ENCODE measurements around the gene FRAT1. TPM values are rescaled to one million over a fixed set of nuclear protein-coding genes. Genes with fewer than 3 reads are reported as not detected.

Gene FRAT1
- total and polyA plus RNA-seq, 2 of the 13 experiments (the other 11 are each of a cell fraction or from before 2014, with no cell fraction given), result 1.7 to 2.3 TPM

DNA sequence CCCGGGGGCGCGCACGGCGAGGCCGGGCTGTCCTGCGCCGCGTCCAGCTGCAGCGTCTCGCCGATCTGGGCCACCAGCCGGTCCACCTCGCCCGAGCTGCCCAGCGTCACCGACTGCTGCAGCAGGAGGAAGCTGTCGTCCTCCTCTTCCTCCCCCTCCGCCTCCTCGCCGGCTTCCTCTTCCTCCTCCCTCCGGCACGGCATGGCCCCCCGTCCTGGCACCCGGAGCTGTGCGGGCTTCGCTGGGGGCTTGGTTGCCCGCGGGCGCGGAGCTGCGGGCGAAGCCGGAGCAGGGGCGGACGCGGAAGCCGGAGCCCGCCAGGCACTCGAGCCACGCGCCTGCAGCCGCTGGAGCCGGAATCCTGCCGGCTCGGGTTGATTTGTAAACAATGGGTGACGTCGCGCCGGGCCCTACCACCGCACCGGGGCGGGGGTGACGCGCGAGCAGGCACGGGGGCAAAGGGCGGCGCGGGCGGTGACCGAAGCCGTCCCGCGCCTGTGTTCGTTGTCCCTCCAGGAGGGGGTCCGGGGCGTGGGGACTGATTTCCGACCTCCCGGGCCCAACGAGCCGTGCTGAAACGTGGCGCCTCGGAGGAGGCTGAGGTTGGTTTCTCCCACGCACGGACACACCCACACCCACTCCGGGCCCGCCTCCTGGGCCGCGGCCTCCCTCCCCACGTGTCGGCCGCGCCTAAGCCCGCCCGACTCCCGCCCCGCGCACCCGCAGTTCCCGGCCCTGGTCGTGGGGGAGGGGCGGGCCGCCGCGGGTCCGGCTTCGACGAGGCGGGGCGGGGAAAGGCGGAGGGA lies 15.5 kb downstream of the FRAT1 start, which contains the start of gene FRAT2 (continued):
- TF ChIP-seq, protein P1, sequence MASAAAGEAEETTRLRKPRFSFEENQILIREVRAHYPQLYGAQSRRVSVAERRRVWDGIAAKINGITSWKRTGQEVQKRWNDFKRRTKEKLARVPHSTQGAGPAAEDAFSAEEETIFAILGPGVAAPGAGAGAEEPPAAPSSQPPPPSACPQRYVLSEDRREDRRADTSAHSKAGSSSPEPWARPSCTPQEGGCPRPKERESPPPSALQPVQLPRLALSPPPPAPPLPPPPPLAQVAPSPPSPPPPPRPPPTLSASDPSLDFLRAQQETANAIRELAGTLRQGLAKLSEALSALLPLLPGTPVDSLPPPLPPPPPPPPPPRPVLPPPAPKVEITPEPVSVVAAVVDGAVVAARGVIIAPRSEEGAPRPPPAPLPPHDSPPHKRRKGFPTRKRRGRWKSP (CRISPR knock-in tag; IDR thresholded peaks at IDR 0.05), result no peak; the same call in none of the 2 replicates
- TF ChIP-seq ZNF143 (CRISPR knock-in tag; IDR thresholded peaks at IDR 0.05), result no peak
- TF ChIP-seq ZNF619 (CRISPR knock-in tag; IDR thresholded peaks at IDR 0.05), result 0 out of 2 replicates have a peak, but pooled peaks have one; percentile 36
- TF ChIP-seq ZMYM2 (CRISPR knock-in tag; IDR thresholded peaks at IDR 0.05), result no peak
- TF ChIP-seq, protein P2, sequence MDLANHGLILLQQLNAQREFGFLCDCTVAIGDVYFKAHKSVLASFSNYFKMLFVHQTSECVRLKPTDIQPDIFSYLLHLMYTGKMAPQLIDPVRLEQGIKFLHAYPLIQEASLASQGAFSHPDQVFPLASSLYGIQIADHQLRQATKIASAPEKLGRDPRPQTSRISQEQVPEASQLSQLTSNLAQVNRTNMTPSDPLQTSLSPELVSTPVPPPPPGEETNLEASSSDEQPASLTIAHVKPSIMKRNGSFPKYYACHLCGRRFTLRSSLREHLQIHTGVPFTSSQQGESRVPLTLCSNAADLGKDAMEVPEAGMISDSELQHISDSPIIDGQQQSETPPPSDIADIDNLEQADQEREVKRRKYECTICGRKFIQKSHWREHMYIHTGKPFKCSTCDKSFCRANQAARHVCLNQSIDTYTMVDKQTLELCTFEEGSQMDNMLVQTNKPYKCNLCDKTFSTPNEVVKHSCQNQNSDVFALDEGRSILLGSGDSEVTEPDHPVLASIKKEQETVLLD (CRISPR knock-in tag; IDR thresholded peaks at IDR 0.05; ENCODE audit: low read depth), result peak; percentile 58
- TF ChIP-seq ZNF878 (CRISPR knock-in tag; IDR thresholded peaks at IDR 0.05), result no peak
- TF ChIP-seq YY1 (IDR thresholded peaks at IDR 0.05; ENCODE audit: insufficient read depth, insufficient replicate concordance, low read depth, low read length), result no peak
- peak; percentile 72 for TF ChIP-seq ATF7-NPFF (CRISPR knock-in tag; IDR thresholded peaks at IDR 0.05; ENCODE audit: low read depth)
- TF ChIP-seq ZFP41 (CRISPR knock-in tag; IDR thresholded peaks at IDR 0.05; ENCODE audit: borderline replicate concordance), result no peak
- no peak for TF ChIP-seq MZF1 (CRISPR knock-in tag; IDR thresholded peaks at IDR 0.05; ENCODE audit: borderline replicate concordance)
- no peak for TF ChIP-seq ZNF460 (CRISPR knock-in tag; IDR thresholded peaks at IDR 0.05; ENCODE audit: borderline replicate concordance)
- TF ChIP-seq, protein P3, sequence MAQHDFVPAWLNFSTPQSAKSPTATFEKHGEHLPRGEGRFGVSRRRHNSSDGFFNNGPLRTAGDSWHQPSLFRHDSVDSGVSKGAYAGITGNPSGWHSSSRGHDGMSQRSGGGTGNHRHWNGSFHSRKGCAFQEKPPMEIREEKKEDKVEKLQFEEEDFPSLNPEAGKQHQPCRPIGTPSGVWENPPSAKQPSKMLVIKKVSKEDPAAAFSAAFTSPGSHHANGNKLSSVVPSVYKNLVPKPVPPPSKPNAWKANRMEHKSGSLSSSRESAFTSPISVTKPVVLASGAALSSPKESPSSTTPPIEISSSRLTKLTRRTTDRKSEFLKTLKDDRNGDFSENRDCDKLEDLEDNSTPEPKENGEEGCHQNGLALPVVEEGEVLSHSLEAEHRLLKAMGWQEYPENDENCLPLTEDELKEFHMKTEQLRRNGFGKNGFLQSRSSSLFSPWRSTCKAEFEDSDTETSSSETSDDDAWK (CRISPR knock-in tag; IDR thresholded peaks at IDR 0.05), result no peak
- TF ChIP-seq ZBTB1 (CRISPR knock-in tag; IDR thresholded peaks at IDR 0.05; ENCODE audit: borderline replicate concordance), result no peak
- TF ChIP-seq ZNF670 (CRISPR knock-in tag; IDR thresholded peaks at IDR 0.05; ENCODE audit: borderline replicate concordance), result no peak
- no peak for TF ChIP-seq HHEX (CRISPR knock-in tag; IDR thresholded peaks at IDR 0.05)
- no peak for TF ChIP-seq GPN1 (CRISPR knock-in tag; IDR thresholded peaks at IDR 0.05; ENCODE audit: borderline replicate concordance)
- peak; percentile 61; the same call in 1 of the 2 replicates for TF ChIP-seq DMAP1 (CRISPR knock-in tag; IDR thresholded peaks at IDR 0.05)
- no peak for TF ChIP-seq NAIF1 (CRISPR knock-in tag; IDR thresholded peaks at IDR 0.05; ENCODE audit: borderline replicate concordance)
- TF ChIP-seq, protein P4, sequence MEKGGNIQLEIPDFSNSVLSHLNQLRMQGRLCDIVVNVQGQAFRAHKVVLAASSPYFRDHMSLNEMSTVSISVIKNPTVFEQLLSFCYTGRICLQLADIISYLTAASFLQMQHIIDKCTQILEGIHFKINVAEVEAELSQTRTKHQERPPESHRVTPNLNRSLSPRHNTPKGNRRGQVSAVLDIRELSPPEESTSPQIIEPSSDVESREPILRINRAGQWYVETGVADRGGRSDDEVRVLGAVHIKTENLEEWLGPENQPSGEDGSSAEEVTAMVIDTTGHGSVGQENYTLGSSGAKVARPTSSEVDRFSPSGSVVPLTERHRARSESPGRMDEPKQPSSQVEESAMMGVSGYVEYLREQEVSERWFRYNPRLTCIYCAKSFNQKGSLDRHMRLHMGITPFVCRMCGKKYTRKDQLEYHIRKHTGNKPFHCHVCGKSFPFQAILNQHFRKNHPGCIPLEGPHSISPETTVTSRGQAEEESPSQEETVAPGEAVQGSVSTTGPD (CRISPR knock-in tag; IDR thresholded peaks at IDR 0.05), result no peak
- peak; percentile 70; the same call in 1 of the 2 replicates for TF ChIP-seq REL (CRISPR knock-in tag; conservative IDR thresholded peaks at IDR 0.05)
- TF ChIP-seq, protein P5, sequence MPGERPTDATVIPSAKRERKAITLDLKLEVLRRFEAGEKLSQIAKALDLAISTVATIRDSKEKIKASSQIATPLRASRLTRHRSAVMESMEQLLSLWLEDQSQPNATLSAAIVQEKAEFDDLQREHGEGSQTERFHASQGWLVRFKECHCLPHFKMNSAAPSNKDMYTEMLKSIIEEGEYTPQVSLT (CRISPR knock-in tag; IDR thresholded peaks at IDR 0.05; ENCODE audit: borderline replicate concordance, low read depth), result no peak
- TF ChIP-seq HOXA9 (CRISPR knock-in tag; IDR thresholded peaks at IDR 0.05; ENCODE audit: borderline replicate concordance), result peak; percentile 77
- TF ChIP-seq KLF12 (CRISPR knock-in tag; IDR thresholded peaks at IDR 0.05; ENCODE audit: borderline replicate concordance), result peak; percentile 73
- TF ChIP-seq ISL2 (CRISPR knock-in tag; IDR thresholded peaks at IDR 0.05), result peak; percentile 73

Data from HepG2 (cell line).